Peyer's patch (tissue), 4 donors: ENCODE results near the gene ROR1. TPM values are rescaled to one million over a fixed set of nuclear protein-coding genes. Genes with fewer than 3 reads are reported as not detected.

ENCODE experiments used
- DNase-seq, 3 donors: peaks; one replicate each; pipeline ENCODE4 v3.0.0-alpha.2; 2017 to 2019
- H3K27ac ChIP-seq, 4 donors: fragments of 200-600 bp; sonication (generic); one replicate each; pipeline ENCODE4 v1.5.1; 2016 to 2019
- H3K27me3 ChIP-seq, 2 donors: fragments of 200-600 bp; sonication (generic); one replicate each; pipeline ENCODE4 v1.5.1; 2019
- H3K36me3 ChIP-seq, 3 donors: fragments of 200-600 bp; sonication (generic); one replicate each; pipeline ENCODE4 v1.5.1; 2016 to 2019
- H3K4me1 ChIP-seq, 4 donors: fragments of 200-600 bp; sonication (generic); one replicate each; pipeline ENCODE4 v1.5.1; 2016 to 2019
- H3K4me3 ChIP-seq, 4 donors: fragments of 200-600 bp; sonication (generic); 1 replicate in 3 of 4; 2 replicates in 1 of 4; pipeline ENCODE4 v1.5.1; 2016 to 2019; ENCODE audit warnings: mild to moderate bottlenecking in 1 of 4
- H3K9me3 ChIP-seq, 4 donors: fragments of 200-600 bp; sonication (generic); one replicate each; pipeline ENCODE4 v1.5.1; 2016 to 2019; ENCODE audit warnings: mild to moderate bottlenecking in 1 of 4
- POLR2A ChIP-seq, 2 donors: fragments of 450-650 bp; IDR thresholded peaks; one replicate each; pipeline ENCODE4 v1.5.1; 2017; ENCODE audit warnings: antibody characterized with exemption in 2 of 2, mild to moderate bottlenecking in 2 of 2, moderate library complexity in 2 of 2
- total RNA-seq, 4 donors: library from RNA; depleted of rRNA; stranded (reverse); fragments of >200 nt; gene quantifications; one replicate each; pipeline ENCODE4 v1.1.0, GENCODE V29; 2016
- TF ChIP-seq, protein P1 (sequence below), 6 experiments: fragments of 450-650 bp in 4 of 6; fragments of 200-600 bp in 2 of 6; sonication (generic) in 1 of 6; IDR thresholded peaks; one replicate each; pipeline ENCODE4 v1.5.1; 2017 to 2019; ENCODE audit warnings: antibody characterized with exemption in 6 of 6, mild to moderate bottlenecking in 3 of 6, moderate library complexity in 1 of 6

ROR1 gene
- total RNA-seq, 4 donors from 2014 or later: 1.2 to 7.4 (median 4.7) TPM

DNA sequence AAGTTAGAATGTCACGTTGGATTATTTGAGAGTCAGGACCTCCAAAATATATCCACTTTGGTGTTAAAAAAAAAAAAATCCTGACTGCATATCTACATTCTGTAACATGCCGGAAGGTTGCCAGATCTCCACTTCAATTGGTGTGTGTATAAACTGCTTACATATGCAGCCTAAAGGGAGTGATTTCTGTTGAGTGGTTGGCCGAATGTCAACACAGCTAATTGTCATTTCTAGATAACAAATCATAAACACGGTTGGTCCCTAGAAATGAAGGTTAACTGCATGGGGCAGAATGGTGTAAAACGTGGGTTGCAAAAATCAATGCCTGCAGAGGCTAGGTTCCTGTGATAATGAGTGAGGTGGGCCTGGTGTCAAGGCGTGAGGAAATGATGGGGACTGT is 15.0 kb upstream of the ROR1 start:
- H3K4me1 ChIP-seq: no peaks in the 10 kb centered on the region
- no peaks in the 10 kb centered on the region for H3K9me3 ChIP-seq
- H3K27ac ChIP-seq: no peak overlapping the region

GRCh38 chr1:63759778-63760177 is 14.0 kb upstream of the ROR1 start:
- Histone ChIP-seq H3K27ac (no peak overlapping the region), H3K4me1 (no peaks in the 10 kb centered on the region), H3K9me3 (no peaks in the 10 kb centered on the region), H3K4me3 (no peak overlapping the region), H3K36me3 (no peaks in the 10 kb centered on the region), H3K27me3 (no peaks in the 10 kb centered on the region)
- TF ChIP-seq POLR2A (IDR thresholded peaks at IDR 0.05): no peak
- TF ChIP-seq, protein P1, sequence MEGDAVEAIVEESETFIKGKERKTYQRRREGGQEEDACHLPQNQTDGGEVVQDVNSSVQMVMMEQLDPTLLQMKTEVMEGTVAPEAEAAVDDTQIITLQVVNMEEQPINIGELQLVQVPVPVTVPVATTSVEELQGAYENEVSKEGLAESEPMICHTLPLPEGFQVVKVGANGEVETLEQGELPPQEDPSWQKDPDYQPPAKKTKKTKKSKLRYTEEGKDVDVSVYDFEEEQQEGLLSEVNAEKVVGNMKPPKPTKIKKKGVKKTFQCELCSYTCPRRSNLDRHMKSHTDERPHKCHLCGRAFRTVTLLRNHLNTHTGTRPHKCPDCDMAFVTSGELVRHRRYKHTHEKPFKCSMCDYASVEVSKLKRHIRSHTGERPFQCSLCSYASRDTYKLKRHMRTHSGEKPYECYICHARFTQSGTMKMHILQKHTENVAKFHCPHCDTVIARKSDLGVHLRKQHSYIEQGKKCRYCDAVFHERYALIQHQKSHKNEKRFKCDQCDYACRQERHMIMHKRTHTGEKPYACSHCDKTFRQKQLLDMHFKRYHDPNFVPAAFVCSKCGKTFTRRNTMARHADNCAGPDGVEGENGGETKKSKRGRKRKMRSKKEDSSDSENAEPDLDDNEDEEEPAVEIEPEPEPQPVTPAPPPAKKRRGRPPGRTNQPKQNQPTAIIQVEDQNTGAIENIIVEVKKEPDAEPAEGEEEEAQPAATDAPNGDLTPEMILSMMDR (IDR thresholded peaks at IDR 0.05): no peak
- no peak for DNase-seq

More for the DNA sequence above, 15.0 kb upstream of the ROR1 start:
- Histone ChIP-seq H3K27me3 (no peaks in the 10 kb centered on the region), H3K4me3 (no peak overlapping the region), H3K36me3 (no peaks in the 10 kb centered on the region)
- no peak for DNase-seq
- TF ChIP-seq, protein P1 (IDR thresholded peaks at IDR 0.05): no peak
- no peak for TF ChIP-seq POLR2A (IDR thresholded peaks at IDR 0.05)

GRCh38 chr1:63770381-63770780 is 3.4 kb upstream of the ROR1 start:
- Histone ChIP-seq H3K4me3 (no peak overlapping the region), H3K9me3 (no peaks in the 10 kb centered on the region), H3K27ac (no peak overlapping the region), H3K36me3 (no peaks in the 10 kb centered on the region), H3K4me1 (peaks cover 0 to 8% (median 5%) of the 10 kb centered on the region in 4 donors), H3K27me3 (no peaks in the 10 kb centered on the region)
- no peak for TF ChIP-seq POLR2A (IDR thresholded peaks at IDR 0.05)
- TF ChIP-seq, protein P1 (IDR thresholded peaks at IDR 0.05): no peak
- DNase-seq: no peak

GRCh38 chr1:63772201-63772600 is 1.6 kb upstream of the ROR1 start:
- H3K36me3 ChIP-seq: no peaks in the 10 kb centered on the region
- H3K4me1 ChIP-seq: peaks cover 0 to 8% (median 5%) of the 10 kb centered on the region in 4 donors
- no peak overlapping the region for H3K4me3 ChIP-seq
- no peaks in the 10 kb centered on the region for H3K9me3 ChIP-seq
- TF ChIP-seq POLR2A (IDR thresholded peaks at IDR 0.05): no peak
- TF ChIP-seq, protein P1 (IDR thresholded peaks at IDR 0.05): no peak
- H3K27ac ChIP-seq: no peak overlapping the region
- no peaks in the 10 kb centered on the region for H3K27me3 ChIP-seq
- no peak for DNase-seq

DNA sequence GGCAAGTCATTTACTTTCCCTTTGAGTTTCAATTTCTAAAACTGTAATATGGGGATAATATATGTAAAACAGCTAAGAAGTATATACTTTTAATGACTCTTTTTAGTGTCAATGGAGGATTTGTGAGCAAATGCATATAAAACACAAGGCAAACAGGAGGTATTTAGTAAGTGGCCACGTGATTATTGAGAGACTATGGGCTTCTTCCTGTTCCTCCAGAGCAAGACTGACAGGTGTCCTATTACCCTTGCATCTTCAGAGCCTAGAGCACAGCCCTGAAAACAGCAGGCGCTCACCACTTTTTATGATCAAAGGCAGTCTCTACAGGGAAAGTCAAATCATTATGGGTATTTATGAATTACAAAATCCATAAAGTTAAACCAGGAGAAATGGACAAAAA is 941 bp upstream of the ROR1 start:
- Histone ChIP-seq H3K4me3 (no peak overlapping the region), H3K27ac (no peak overlapping the region), H3K4me1 (peaks cover 0 to 8% (median 5%) of the 10 kb centered on the region in 4 donors), H3K27me3 (no peaks in the 10 kb centered on the region), H3K36me3 (no peaks in the 10 kb centered on the region), H3K9me3 (no peaks in the 10 kb centered on the region)
- TF ChIP-seq POLR2A (IDR thresholded peaks at IDR 0.05): no peak
- no peak for DNase-seq

- Histone ChIP-seq H3K4me3 (peak overlapping the region; percentile 53 to 86 (median 64)), H3K4me1 (peaks cover 0 to 8% (median 5%) of the 10 kb centered on the region in 4 donors), H3K9me3 (no peaks in the 10 kb centered on the region), H3K36me3 (no peaks in the 10 kb centered on the region), H3K27me3 (no peaks in the 10 kb centered on the region), H3K27ac (peak overlapping the region in 3 of 4 donors; percentile 71 to 89 (median 79))
- DNase-seq: no peak
- no peak for TF ChIP-seq POLR2A (IDR thresholded peaks at IDR 0.05)
- TF ChIP-seq, protein P1 (IDR thresholded peaks at IDR 0.05): no peak
These were observed 362 bp upstream of the ROR1 start for GRCh38 chr1:63773496-63773814.
